Fibroblast of lung (primary cell): Measurements from ENCODE around the gene PIK3R1.
"Not testable (repeated sequence)": the region's sequence is repeated elsewhere in the genome, so short reads cannot be mapped to it uniquely, and the experiment has no call there.

Experiments
- CTCF ChIP-seq, 2 donors: IDR thresholded peaks in 1 of 2; conservative IDR thresholded peaks in 1 of 2; 1 replicate in 1 of 2; 2 replicates in 1 of 2; pipeline ENCODE4 v1.5.1; 2011 to 2012; ENCODE audit warnings: low read length in 2 of 2, control low read depth in 1 of 2, inconsistent platforms in 1 of 2, low read depth in 1 of 2, mild to moderate bottlenecking in 1 of 2
- EZH2 ChIP-seq: IDR thresholded peaks from 2 replicates; pipeline ENCODE4 v1.5.1; 2012; ENCODE audit warnings: low read length, control low read depth, mild to moderate bottlenecking; ENCODE audit errors: missing control alignments

- TF ChIP-seq CTCF (conservative IDR thresholded peaks at IDR 0.05 in 1 of 2, IDR thresholded peaks at IDR 0.05 in 1 of 2; ENCODE audit: low read depth in 1 of 2, low read length in 2 of 2); EZH2: not testable (repeated sequence)
Measured at GRCh38 chr5:68210654-68211053, 4.9 kb upstream of the PIK3R1 start.
